NCI-H2196 (cell line): ENCODE results near the gene SLC10A7.

ENCODE experiments used
- DNase-seq: peaks from one replicate; lab custom pipeline; 2025; ENCODE audit not compliant: unreplicated experiment; lab: John Stamatoyannopoulos, UW

Gene SLC10A7

DNA sequence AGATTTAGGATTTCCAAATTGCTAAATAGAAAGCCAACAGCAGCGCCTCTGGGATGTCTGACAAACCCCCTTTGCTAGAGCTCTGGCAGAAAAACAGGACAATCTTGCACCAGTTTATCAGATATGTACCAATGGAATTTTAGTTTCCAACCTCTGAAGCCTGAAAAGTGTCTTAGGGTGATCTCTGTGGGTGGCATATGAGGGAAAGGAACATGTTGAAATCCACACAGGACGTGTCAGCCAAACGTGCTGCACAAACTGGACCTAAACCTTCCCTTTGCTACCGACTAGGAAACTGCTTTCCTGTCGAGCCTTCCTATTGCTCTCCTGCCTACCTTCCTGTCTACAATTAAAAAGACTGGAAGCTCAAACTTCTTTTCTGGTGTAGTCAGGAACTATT lies 253.9 kb downstream of the SLC10A7 start:
- DNase-seq, result no peak

DNA sequence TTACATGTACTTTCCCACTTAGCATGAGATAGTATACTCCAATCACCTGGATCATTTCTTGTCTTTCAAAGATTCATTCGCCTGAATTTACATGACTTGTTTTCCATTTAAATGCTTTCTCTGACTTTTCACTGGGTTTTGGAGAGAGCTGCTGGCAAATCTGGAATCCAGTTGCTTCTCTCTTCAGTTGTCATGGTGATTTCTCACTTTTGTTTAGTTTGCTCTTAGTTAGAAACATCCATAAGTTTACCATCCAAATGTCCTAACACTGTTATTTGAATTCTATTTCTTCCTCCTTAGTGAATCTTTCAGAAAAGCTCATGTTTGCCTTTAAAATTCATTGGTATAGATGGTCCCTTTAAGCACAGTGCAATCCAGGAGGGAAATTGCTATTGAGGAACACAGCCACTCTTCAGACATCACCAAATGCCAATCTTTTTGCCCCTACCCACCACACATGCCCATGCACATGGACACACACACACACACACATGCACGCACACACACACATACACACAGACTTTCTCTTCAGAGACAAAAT lies 255.7 kb downstream of the SLC10A7 start:
- DNase-seq, result no peak

DNA sequence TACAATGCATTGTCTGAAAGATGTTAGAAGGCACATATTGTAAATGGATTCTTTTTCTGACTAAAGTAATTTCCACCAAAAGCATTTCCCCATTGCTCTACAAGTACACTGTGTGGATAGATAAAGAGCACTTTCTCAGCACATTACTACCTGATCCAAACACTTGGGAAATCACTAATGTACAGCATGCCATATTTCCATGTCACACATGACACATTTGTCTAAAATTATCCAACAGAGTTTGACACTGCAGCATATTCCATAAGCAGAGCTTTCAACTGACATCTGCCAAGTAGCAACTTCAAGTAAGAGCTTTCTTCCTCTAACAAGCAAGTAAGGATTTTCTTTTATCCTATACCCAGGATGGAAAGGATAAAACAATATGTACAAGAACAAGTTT lies 257.9 kb downstream of the SLC10A7 start:
- no peak for DNase-seq

DNA sequence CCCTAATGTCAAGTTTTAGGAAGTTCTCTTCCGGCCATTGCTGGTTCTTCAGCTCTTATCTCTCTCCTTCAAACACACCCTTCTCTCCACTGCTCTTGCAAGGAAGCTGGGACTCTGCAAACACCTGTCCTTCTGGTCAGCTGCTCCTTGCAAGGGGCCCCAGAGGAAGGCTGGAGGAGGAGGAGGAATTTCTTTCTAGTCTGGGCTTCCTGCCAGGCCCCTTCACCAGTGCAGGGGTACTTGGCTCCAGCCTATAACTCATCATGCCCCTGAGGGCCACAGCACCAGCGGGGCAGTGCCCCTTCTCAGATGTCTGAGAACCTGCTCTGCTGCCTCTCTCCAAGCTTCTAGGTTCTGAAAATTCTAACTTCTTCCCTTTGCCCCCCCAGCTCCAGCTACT lies 260.7 kb downstream of the SLC10A7 start:
- no peak for DNase-seq

DNA sequence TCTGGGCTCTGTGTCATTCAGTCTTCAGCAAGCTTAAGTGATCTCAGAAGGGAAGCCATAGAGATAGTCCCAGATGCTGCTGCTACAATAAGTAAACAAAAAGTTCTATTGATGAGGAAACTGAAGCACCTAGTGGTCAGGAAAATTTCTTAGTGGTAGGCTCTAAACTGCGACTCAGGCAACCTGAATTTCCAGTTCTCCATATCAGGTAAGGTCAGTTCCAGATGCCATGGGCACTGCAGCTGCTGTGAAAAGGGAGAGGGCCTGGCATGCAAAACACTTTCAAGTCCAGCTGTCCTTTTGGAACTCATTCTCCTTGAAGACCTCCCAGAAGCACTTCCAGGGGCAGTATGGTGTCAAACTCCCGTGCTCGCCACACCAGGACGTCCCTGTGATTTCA lies 261.2 kb downstream of the SLC10A7 start:
- no peak for DNase-seq

DNA sequence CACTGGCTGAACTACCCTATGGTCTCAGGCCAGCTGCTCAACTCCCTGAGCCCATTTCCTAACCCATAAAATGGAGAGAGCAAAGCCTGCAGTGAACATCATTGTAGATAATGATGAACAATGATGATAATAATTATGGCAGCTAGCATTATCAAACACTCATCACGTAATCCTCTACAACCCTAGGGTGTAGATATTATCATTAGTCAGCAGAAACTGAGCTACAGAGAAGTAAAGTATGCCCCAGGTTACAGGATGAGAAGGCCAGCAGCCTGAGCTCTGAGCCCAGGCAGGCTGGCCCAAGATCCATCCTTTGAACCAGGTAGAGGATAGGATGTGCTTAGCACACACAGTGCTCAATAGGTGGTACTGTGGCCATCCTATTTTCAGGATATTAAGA lies 264.2 kb downstream of the SLC10A7 start:
- no peak for DNase-seq

DNA sequence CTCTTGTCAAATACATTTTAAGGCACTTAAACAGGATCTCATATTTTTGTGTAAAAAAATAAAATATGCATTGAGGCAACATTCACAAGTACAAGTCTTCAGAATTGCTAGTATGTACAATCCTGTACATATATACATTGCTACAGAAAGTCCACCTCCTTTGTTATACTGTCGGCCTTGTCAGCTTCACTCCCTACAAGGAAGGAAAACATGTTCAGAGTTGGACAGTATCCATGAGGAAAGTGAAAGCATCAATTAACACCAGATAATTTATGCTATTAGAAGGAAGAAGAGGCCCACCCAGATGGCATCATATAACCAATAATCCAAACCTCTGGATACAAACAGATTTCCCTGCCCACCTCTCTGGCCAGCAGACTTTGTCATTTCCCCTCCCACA lies 265.4 kb downstream of the SLC10A7 start:
- DNase-seq, result no peak

DNA sequence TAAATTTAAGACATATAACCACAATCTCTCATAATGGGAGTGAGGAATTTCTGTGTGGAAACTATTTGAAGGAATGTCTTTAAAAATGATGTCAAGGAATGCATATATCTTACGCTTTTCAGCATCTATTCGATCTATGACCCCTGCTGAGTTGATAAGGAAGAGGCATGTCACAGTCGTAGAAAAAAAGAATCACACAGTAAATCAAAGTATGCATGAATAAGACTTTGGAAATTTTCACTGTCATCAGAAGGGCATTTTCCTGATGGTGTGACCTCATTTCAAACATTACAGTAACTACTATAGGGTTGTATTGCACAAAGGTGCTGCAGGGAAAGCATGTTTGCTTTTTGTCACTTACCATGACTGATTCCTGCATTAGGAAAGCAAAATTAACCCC lies 265.9 kb downstream of the SLC10A7 start:
- no peak for DNase-seq

DNA sequence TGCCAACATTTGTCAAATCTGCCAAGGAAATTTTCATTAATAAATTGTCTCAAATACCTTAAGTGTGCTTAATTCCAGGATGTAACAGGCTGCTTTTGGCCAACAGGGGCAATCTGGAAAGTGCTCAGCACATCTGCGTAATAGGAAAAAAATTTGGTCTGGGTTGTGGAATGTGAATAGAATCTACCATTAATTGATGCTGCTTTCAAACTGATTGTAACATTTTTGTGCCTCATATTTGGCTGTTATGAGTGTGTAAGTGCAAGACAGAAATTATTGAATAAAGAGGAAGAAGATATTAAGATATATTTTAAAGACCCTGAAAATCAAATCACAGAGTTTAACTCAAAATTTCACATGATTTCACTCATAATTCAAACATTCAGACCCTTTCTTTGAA lies 266.3 kb downstream of the SLC10A7 start:
- no peak for DNase-seq

DNA sequence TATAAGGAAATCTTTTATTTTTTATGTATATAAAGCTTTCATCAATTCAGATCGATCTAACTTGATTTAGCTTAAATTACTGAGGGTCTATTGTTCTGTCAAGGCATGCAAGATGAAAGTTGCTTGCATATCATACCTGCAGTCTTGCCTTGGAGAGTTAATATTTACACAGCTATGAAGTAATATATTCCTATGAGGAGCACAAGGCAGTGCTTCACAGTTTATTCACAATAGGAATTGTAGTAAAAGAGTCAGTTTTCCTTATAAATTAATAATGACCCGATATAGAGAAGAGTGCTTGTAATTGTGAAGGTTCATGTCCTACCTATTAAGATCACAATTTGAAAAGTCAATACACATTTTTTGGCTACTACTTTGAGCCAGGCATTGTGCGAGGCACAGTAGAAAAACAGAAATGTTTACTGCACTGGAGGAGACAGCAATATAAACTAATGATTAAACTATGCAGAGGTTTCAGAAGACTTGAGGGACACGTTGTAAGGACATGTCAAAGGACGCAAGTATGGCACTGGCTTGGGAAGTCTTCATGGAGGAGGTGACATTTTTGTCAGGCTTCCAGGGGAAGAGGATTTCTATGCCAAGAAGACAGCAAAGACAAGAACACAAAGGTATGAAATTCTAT lies 268.6 kb downstream of the SLC10A7 start:
- no peak for DNase-seq

DNA sequence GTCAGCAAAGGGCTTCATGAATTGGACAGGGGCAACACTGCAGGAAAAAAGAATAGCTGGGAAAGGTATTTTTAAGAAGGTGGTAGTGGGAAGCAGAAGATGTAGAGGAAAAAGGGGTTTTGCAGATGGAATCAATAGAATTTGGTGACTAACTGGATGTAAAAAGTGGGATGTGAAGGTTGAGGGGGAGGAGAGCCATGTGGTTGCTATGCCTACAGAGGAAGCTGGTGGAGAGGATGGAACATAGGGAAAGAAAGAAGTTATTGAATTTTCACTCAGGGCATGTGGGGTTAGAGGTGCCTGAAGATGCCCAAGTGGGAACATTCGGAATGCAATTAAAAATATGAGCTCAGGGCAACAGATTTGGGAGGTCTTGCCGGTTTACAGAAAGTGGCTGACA lies 274.4 kb downstream of the SLC10A7 start:
- no peak for DNase-seq

DNA sequence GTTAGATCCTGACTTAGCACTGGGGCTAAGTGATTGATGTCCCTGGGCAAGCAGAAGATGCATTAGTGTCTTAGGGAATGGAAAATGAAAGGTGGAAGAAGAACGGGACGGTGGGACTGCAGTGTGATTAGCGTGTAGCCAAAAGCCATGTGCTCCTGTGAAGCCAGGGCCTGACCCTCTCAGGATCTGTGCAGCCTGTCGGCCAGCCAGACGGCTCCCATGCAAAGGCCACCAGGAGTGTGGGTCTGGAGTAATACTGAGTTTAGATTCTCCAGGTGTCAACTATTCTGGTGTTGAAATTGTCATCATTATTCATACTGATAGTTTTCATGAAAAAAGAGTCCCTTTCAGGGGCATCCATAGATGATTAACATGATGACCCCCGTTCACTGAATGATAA lies 275.4 kb downstream of the SLC10A7 start:
- DNase-seq, result no peak

DNA sequence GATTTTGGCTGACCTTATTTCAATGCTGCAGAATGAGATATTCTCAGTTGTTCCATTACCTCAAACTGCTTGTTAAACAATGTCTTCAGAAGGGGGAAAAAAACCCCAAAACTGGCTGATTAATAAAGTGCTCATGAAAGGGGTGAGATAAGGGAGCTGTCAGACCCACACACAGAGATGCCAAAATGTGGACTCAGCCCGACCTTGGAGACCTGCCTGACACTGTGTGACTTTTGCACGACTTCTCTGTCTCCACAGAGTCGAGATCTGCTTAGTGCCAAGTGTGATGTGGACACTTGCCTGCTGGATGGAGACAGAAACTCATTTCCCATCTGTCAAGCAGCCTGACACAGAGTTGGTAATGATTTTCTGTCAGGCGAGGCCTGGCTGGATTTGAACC lies 275.9 kb downstream of the SLC10A7 start:
- no peak for DNase-seq

DNA sequence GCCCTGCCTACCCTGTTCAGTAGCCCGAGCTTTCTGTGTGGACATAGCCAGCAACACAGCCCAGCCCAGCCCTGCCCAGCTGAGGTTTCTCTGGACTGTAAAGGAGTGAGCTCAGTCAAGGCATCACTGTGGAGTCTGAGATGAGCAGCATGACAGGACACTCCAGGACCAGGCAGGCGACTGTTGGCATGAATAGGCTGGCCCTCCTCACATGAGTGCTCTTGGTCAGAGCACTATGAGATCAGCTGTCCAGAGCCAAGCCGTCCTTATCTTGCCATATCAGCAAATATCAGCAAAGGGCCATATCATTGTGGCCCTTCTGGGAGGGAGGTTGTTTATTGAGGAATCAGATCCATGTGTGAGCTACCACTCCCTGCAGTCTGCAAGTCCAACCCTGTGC lies 276.5 kb downstream of the SLC10A7 start:
- DNase-seq, result peak; percentile 23

DNA sequence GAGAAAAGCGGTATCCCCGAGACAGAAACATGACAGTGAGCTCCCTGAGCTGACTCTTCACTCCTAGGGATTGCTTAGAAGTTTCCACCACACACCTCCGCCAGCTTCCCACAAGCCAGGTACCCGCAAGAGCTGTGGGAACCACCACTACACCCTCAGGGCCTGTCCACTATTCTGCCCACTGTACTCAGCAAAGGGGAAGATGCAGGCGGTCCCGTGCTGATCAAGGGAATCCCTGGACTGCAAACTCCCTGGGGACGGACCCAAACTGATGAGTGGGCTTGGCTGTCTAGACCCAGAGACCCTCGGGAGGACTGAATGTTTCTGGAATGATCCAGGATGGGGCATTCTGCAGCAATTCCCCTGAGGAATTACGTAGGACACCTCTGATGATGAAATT lies 277.2 kb downstream of the SLC10A7 start:
- no peak for DNase-seq

DNA sequence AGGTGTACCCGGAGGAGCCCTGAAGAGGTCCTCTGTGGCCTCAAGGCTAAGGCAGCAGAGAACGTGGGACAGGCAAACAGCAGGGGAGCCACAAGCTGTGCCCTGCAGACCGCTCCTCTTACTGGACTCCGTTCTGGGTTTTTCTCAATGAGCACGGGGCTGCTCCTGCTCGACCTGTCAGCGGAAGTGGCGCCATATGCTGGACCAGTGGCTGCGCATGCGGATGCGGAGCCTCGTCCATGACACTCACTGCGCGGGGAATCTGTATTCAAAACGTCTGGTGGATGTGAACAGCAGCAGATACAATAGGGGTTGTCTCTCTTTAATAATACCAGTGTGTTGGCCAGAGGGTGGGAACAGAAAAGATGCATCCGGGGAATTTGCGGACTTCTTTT lies 277.9 kb downstream of the SLC10A7 start:
- DNase-seq, result no peak

DNA sequence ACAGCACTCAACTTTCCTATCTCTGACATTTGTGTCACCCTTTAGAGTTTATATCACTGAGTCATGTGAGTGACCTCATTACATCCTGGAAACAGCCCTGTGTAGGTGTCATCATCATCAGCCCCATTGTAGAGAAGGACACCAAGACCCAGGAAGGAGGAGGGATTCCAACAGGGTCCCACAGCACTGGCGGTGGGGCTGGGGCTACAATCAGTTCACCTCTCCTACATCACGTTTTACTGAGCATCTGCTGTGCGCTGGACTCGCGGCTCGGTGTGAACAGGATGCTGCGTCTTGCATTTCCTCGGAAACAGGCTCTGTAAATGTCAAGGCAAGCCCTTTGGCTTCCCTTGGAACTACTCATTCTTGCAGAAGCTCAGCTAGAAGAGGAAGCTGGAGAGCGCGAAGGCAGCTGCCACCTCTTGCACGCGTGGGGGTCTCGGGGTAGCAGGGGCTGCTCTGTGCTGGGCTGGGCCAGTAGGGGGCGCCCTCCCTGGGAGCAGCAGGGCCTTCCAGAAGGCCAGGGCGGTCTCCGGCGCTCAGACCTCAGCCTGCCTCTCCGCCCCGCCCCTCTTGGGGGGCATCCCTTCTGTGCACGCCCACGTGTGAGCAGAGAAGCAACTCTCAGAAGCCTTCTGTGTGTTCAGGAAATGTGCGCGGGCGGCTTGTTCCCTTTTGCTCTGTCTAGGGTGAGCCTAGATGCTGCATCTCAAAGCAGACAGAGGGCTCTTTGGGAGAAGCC lies 278.4 kb downstream of the SLC10A7 start:
- DNase-seq, result no peak

DNA sequence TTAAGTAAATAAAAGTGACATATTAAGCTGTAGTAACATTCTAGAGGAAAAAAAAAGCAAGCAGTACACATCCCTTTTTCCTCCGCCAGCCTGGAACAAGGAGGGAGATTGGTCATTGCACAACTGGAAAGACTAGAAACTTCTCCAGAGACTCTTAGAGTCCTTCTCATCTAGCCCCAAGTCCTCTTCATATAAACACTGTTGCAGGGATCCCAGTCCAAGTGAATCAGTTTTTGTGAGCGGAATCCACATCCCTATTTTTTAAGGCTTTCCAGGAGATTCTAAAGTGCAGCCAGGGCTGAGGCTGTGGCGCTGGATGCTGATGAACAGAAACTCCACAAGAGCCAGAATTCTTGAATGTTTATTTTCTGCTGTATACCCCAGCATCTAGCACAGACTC lies 283.6 kb downstream of the SLC10A7 start:
- no peak for DNase-seq

DNA sequence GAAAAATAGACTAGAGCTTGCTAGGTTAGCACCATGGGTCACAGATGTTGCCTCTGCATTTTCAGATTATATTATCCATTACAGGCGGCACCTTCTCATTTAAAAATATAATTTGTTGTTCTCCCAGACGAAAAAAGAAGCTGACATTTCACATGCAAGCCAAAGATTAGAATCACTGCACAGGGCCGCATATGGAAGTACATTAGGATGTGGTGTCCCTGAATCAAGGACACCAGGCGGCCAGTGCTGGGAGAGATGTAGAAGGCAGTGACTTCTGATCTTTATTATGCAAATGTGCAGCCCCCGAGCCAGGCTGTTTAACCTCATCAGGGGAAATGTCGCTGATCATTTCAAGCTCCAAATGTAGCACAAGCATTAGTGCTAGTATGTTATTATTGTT lies 284.6 kb downstream of the SLC10A7 start:
- DNase-seq, result no peak

DNA sequence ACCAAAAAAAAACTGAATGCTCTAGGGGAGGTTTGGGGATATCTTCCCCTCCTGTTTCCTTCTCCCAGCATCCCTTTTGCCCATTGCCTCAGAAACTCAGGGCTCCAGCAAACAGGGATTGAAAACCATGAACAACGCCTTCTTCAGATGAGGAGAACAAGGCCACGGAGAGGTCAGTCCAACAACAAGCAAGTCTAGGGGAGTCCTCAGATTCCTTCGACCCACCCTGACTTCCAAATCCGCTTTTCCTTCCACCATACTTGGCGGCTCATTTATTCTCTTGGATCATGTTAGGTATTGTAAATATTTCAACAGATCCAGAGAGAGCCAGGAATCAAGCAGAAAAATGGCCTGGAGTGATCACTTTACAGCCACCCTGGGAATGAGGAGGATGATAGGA lies 285.5 kb downstream of the SLC10A7 start:
- DNase-seq, result no peak

DNA sequence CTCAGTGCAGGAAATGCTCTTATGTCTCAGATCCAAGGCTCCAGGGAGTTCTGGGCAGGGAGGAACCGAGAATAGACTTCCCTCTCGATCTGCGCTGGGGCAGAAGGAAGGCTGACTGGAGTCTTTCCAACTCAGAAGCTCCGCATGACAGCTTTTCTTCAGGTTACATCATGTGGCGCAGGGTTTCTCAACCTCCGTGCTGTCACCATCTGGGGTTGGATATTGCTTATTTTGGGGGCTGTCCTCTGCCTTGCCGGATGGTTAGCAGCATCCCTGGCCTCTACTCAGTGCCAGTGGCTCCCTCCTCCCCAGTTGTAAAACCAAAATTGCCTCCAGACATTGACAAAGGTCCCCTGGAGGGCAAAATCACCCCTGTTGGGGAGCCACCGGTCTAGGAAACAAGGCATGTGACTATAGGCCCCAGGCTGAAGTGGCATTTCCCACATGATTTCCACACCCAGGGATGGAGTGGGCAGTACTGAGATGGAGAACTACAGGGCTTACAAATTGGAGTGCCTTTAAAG lies 286.0 kb downstream of the SLC10A7 start:
- no peak for DNase-seq

DNA sequence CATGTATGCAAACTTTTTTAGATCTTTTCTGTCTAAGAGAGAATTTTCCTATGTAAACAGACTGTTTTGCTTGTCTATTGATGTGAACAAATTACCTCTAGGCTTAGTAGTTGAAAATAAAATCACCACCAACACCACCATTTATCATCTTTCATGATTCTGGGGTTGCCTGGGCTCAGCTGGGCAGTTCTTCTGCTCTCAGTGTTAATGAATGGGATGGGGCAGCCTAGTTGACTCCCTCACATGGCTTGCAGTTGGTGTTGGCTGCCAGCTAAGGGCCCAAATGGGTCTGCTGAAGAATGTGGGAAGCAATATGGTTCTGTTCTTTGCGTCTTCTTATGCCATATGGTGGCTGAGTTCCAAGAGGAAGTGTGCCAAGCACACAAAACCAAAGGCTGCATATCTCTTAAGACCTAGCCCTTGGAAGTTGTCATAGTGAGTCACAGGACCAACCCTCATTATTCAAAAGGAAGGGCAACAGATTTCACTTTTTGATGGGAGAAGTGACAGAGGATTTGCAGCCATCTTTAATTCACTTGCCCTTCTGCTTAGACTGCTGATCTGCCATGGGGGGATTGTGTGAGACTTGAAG lies 289.5 kb downstream of the SLC10A7 start:
- DNase-seq, result no peak
